Measurements from ENCODE around the gene SEPTIN7.
A peak's percentile ranks its signal among the peaks of the same experiment; 100 is the strongest.

DNA sequence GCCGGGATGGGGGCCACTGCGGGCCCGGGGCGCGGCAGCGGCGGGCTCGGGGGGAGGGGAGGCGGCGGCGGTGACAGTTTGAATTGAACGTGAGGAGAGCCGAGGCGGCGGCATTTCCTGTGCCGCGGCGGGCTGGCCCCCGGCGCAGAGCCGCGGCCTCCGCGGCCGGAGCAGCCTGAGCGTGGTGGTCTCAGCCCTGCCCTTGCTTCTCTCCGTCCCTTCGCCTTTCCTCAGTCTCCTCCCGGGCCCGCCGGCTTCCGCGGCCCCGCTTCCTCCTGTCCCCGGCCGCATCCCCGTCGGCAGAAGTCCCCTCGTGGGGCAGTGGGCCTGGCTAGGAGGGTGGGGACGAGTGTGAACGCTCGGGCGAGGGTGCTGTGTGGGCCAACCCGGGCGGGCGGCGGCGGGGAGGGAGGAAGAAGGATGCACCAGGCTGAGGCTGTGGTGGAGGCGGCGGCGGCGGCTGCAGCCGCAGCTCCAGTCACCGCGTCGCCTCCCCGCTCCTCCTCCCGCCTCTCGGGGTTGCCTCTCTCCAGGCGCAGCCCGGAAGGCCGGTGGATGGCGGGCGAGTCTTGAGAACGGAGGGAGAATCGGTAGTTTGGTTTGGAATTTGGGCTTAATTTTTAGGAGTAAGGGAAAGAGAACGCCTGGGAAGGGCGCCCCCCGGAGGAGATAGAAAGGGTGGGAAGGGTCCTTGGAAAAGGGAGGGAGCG, 690 bp downstream of the SEPTIN7 start:
- TF ChIP-seq, protein P1, sequence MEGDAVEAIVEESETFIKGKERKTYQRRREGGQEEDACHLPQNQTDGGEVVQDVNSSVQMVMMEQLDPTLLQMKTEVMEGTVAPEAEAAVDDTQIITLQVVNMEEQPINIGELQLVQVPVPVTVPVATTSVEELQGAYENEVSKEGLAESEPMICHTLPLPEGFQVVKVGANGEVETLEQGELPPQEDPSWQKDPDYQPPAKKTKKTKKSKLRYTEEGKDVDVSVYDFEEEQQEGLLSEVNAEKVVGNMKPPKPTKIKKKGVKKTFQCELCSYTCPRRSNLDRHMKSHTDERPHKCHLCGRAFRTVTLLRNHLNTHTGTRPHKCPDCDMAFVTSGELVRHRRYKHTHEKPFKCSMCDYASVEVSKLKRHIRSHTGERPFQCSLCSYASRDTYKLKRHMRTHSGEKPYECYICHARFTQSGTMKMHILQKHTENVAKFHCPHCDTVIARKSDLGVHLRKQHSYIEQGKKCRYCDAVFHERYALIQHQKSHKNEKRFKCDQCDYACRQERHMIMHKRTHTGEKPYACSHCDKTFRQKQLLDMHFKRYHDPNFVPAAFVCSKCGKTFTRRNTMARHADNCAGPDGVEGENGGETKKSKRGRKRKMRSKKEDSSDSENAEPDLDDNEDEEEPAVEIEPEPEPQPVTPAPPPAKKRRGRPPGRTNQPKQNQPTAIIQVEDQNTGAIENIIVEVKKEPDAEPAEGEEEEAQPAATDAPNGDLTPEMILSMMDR (conservative IDR thresholded peaks at IDR 0.05; ENCODE audit: low read depth, low read length): peak; percentile 88
- TF ChIP-seq EZH2 (IDR thresholded peaks at IDR 0.05; ENCODE audit: borderline replicate concordance, low read depth, low read length, poor library complexity, severe bottlenecking): no peak

All from A673 (cell line).